ENCODE results near the gene ELMO1. TPM values are rescaled to one million over a fixed set of nuclear protein-coding genes. Genes with fewer than 3 reads are reported as not detected.
A peak's percentile ranks its signal among the peaks of the same experiment; 100 is the strongest.

Gene ELMO1
- total and polyA plus RNA-seq, 2 of the 13 experiments (the other 11 are each of a cell fraction or from before 2014, with no cell fraction given), result 0.11 to 0.17 TPM

DNA sequence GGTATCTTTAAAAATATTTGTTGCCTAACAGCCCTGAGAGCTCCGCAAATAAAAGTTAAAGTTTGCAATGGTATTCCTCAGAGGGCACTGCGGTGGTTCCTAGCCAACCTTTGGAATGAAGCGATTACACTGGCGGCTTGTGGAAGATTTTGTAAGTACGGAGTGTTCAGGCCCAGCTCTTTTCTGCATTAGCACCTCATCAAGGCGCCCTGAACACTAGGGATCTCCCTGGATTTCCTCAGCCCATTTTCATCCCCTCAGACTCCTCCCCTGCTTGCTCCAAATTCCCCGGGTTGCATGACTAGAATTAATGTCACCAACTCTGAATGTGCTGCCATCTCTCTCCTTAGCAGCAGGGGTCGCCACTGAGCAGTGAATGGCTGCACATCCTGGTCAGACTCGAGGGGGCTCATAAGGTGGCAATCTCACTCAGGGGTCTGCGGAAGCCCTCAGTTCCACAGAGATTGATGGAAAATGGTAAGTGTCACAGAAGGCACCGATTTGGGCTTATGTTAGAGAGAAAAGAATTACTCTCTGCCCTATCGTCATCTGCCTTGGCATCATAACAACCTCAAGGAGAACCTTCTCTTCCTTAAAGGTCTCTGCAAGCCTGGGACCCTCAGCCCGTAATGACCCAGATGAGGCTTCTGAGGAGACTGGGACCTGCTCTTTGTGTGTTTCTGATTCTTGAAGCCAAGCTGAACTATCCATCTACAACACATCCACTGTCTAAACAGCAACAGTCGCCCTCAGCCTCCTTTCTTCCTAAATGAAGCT is 461.5 kb downstream of the ELMO1 start (continued):
- TF ChIP-seq RXRB (CRISPR knock-in tag; IDR thresholded peaks at IDR 0.05; ENCODE audit: borderline replicate concordance) (peak; percentile 18; the same call in 1 of the 2 replicates), SALL1 (CRISPR knock-in tag; IDR thresholded peaks at IDR 0.05) (peak; percentile 57; the same call in 1 of the 2 replicates), TSC22D2 (CRISPR knock-in tag; IDR thresholded peaks at IDR 0.05; ENCODE audit: borderline replicate concordance) (no peak), ZNF441 (CRISPR knock-in tag; IDR thresholded peaks at IDR 0.05; ENCODE audit: borderline replicate concordance) (no peak), CHCHD3 (CRISPR knock-in tag; IDR thresholded peaks at IDR 0.05) (no peak), ZNF768 (CRISPR knock-in tag; IDR thresholded peaks at IDR 0.05) (no peak), FOXO1 (CRISPR knock-in tag; IDR thresholded peaks at IDR 0.05) (0 out of 2 replicates have a peak, but pooled peaks have one; percentile 17), MBD4 (IDR thresholded peaks at IDR 0.05; ENCODE audit: borderline replicate concordance, low read length) (no peak), AHR (CRISPR knock-in tag; IDR thresholded peaks at IDR 0.05) (no peak), THAP7 (CRISPR knock-in tag; IDR thresholded peaks at IDR 0.05) (peak; percentile 76; the same call in 1 of the 2 replicates), SYNCRIP (IDR thresholded peaks at IDR 0.05; ENCODE audit: insufficient read depth, low read depth, low read length) (no peak), ZMYM4 (CRISPR knock-in tag; IDR thresholded peaks at IDR 0.05) (peak; percentile 57; the same call in 1 of the 2 replicates), SATB2 (CRISPR knock-in tag; IDR thresholded peaks at IDR 0.05) (no peak), XRCC5 (optimal IDR thresholded peaks at IDR 0.05; ENCODE audit: low read length) (peak; percentile 71), SUZ12 (IDR thresholded peaks at IDR 0.05; ENCODE audit: low read depth, low read length) (no peak), ZNF644 (CRISPR knock-in tag; IDR thresholded peaks at IDR 0.05; ENCODE audit: low read depth) (peak; percentile 24; the same call in 1 of the 2 replicates), SOX6 (IDR thresholded peaks at IDR 0.05) (no peak), SOX6 (CRISPR knock-in tag; IDR thresholded peaks at IDR 0.05) (peak; percentile 45), EEA1 (CRISPR knock-in tag; IDR thresholded peaks at IDR 0.05; ENCODE audit: borderline replicate concordance) (no peak), NCOR1 (IDR thresholded peaks at IDR 0.05; ENCODE audit: borderline replicate concordance, low read length) (no peak), CBX5 (CRISPR knock-in tag; IDR thresholded peaks at IDR 0.05; ENCODE audit: borderline replicate concordance) (peak; percentile 35; the same call in 1 of the 2 replicates), ZNF75D (CRISPR knock-in tag; IDR thresholded peaks at IDR 0.05; ENCODE audit: borderline replicate concordance) (no peak), TARDBP (CRISPR knock-in tag; IDR thresholded peaks at IDR 0.05) (no peak), SMC3 (IDR thresholded peaks at IDR 0.05; ENCODE audit: low read length) (peak; percentile 93), SP140L (CRISPR knock-in tag; IDR thresholded peaks at IDR 0.05; ENCODE audit: borderline replicate concordance) (no peak)
- TF ChIP-seq, protein P1, sequence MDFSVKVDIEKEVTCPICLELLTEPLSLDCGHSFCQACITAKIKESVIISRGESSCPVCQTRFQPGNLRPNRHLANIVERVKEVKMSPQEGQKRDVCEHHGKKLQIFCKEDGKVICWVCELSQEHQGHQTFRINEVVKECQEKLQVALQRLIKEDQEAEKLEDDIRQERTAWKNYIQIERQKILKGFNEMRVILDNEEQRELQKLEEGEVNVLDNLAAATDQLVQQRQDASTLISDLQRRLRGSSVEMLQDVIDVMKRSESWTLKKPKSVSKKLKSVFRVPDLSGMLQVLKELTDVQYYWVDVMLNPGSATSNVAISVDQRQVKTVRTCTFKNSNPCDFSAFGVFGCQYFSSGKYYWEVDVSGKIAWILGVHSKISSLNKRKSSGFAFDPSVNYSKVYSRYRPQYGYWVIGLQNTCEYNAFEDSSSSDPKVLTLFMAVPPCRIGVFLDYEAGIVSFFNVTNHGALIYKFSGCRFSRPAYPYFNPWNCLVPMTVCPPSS (IDR thresholded peaks at IDR 0.05), result no peak
- TF ChIP-seq, protein P2, sequence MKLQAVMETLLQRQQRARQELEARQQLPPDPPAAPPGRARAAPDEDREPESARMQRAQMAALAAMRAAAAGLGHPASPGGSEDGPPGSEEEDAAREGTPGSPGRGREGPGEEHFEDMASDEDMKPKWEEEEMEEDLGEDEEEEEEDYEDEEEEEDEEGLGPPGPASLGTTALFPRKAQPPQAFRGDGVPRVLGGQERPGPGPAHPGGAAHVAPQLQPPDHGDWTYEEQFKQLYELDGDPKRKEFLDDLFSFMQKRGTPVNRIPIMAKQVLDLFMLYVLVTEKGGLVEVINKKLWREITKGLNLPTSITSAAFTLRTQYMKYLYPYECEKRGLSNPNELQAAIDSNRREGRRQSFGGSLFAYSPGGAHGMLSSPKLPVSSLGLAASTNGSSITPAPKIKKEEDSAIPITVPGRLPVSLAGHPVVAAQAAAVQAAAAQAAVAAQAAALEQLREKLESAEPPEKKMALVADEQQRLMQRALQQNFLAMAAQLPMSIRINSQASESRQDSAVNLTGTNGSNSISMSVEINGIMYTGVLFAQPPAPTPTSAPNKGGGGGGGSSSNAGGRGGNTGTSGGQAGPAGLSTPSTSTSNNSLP (IDR thresholded peaks at IDR 0.05; ENCODE audit: low read depth, low read length), result 0 out of 2 replicates have a peak, but pooled peaks have one; percentile 19

All from HepG2 (cell line).